ENCODE results near the gene FADS2.

Gene FADS2

GRCh38 chr11:61795459-61795858 lies 32.6 kb upstream of the FADS2 start:
- no peak overlapping the region for H3K4me3 ChIP-seq (ENCODE audit: low read depth in 1 of 5, low read length in 5 of 5)
- H3K9me3 ChIP-seq (ENCODE audit: control insufficient read depth in 5 of 5, low read length in 5 of 5), result no peaks in the 10 kb centered on the region
- H3K4me1 ChIP-seq (ENCODE audit: control insufficient read depth in 5 of 5, insufficient read depth in 5 of 5, low read length in 5 of 5), result peaks cover 0 to 30% (median 19%) of the 10 kb centered on the region in 5 donors
- no peaks in the 10 kb centered on the region for H3K27me3 ChIP-seq (ENCODE audit: control insufficient read depth in 5 of 5, insufficient read depth in 4 of 5, low read length in 5 of 5)
- H3K36me3 ChIP-seq (ENCODE audit: control insufficient read depth in 5 of 5, insufficient read depth in 5 of 5, low read length in 5 of 5), result peaks cover 0 to 13% (median 7%) of the 10 kb centered on the region in 5 donors
- no peak overlapping the region for H3K9ac ChIP-seq (ENCODE audit: low read length in 5 of 5)
- no peak overlapping the region for H3K27ac ChIP-seq (ENCODE audit: low read depth, low read length)

GRCh38 chr11:61795876-61796526 lies 32.1 kb upstream of the FADS2 start:
- H3K4me3 ChIP-seq (ENCODE audit: low read depth in 1 of 5, low read length in 5 of 5), result no peak overlapping the region
- H3K27me3 ChIP-seq (ENCODE audit: control insufficient read depth in 5 of 5, insufficient read depth in 4 of 5, low read length in 5 of 5), result no peaks in the 10 kb centered on the region
- no peak overlapping the region for H3K9ac ChIP-seq (ENCODE audit: low read length in 5 of 5)
- H3K36me3 ChIP-seq (ENCODE audit: control insufficient read depth in 5 of 5, insufficient read depth in 5 of 5, low read length in 5 of 5), result peaks cover 0 to 12% (median 7%) of the 10 kb centered on the region in 5 donors
- peaks cover 0 to 29% (median 19%) of the 10 kb centered on the region in 5 donors for H3K4me1 ChIP-seq (ENCODE audit: control insufficient read depth in 5 of 5, insufficient read depth in 5 of 5, low read length in 5 of 5)
- no peak overlapping the region for H3K27ac ChIP-seq (ENCODE audit: low read depth, low read length)
- H3K9me3 ChIP-seq (ENCODE audit: control insufficient read depth in 5 of 5, low read length in 5 of 5), result no peaks in the 10 kb centered on the region

GRCh38 chr11:61797263-61797944 lies 30.7 kb upstream of the FADS2 start:
- H3K27ac ChIP-seq (ENCODE audit: low read depth, low read length), result peak overlapping the region; percentile 13
- peaks cover 0 to 22% (median 15%) of the 10 kb centered on the region in 5 donors for H3K36me3 ChIP-seq (ENCODE audit: control insufficient read depth in 5 of 5, insufficient read depth in 5 of 5, low read length in 5 of 5)
- H3K9ac ChIP-seq (ENCODE audit: low read length in 5 of 5), result peak overlapping the region in 1 of 5 donors; percentile 22
- no peaks in the 10 kb centered on the region for H3K27me3 ChIP-seq (ENCODE audit: control insufficient read depth in 5 of 5, insufficient read depth in 4 of 5, low read length in 5 of 5)
- no peak overlapping the region for H3K4me3 ChIP-seq (ENCODE audit: low read depth in 1 of 5, low read length in 5 of 5)
- no peaks in the 10 kb centered on the region for H3K9me3 ChIP-seq (ENCODE audit: control insufficient read depth in 5 of 5, low read length in 5 of 5)
- H3K4me1 ChIP-seq (ENCODE audit: control insufficient read depth in 5 of 5, insufficient read depth in 5 of 5, low read length in 5 of 5), result peaks cover 0 to 16% (median 10%) of the 10 kb centered on the region in 5 donors

- Histone ChIP-seq H3K27ac (ENCODE audit: low read depth, low read length) (no peak overlapping the region), H3K9ac (ENCODE audit: low read length in 5 of 5) (no peak overlapping the region), H3K27me3 (ENCODE audit: control insufficient read depth in 5 of 5, insufficient read depth in 4 of 5, low read length in 5 of 5) (no peaks in the 10 kb centered on the region), H3K36me3 (ENCODE audit: control insufficient read depth in 5 of 5, insufficient read depth in 5 of 5, low read length in 5 of 5) (peaks cover 0 to 40% (median 36%) of the 10 kb centered on the region in 5 donors), H3K4me1 (ENCODE audit: control insufficient read depth in 5 of 5, insufficient read depth in 5 of 5, low read length in 5 of 5) (peaks cover 0 to 10% (median 0%) of the 10 kb centered on the region in 5 donors), H3K4me3 (ENCODE audit: low read depth in 1 of 5, low read length in 5 of 5) (no peak overlapping the region), H3K9me3 (ENCODE audit: control insufficient read depth in 5 of 5, low read length in 5 of 5) (no peaks in the 10 kb centered on the region)
Observed at GRCh38 chr11:61799665-61800284, 28.3 kb upstream of the FADS2 start.

GRCh38 chr11:61800331-61801281 lies 27.5 kb upstream of the FADS2 start:
- Histone ChIP-seq H3K36me3 (ENCODE audit: control insufficient read depth in 5 of 5, insufficient read depth in 5 of 5, low read length in 5 of 5) (peaks cover 0 to 47% (median 32%) of the 10 kb centered on the region in 5 donors), H3K9ac (ENCODE audit: low read length in 5 of 5) (no peak overlapping the region), H3K4me3 (ENCODE audit: low read depth in 1 of 5, low read length in 5 of 5) (no peak overlapping the region), H3K9me3 (ENCODE audit: control insufficient read depth in 5 of 5, low read length in 5 of 5) (no peaks in the 10 kb centered on the region), H3K27me3 (ENCODE audit: control insufficient read depth in 5 of 5, insufficient read depth in 4 of 5, low read length in 5 of 5) (no peaks in the 10 kb centered on the region), H3K27ac (ENCODE audit: low read depth, low read length) (no peak overlapping the region), H3K4me1 (ENCODE audit: control insufficient read depth in 5 of 5, insufficient read depth in 5 of 5, low read length in 5 of 5) (peaks cover 0 to 12% (median 0%) of the 10 kb centered on the region in 5 donors)

- Histone ChIP-seq H3K36me3 (ENCODE audit: control insufficient read depth in 5 of 5, insufficient read depth in 5 of 5, low read length in 5 of 5) (peaks cover 0 to 54% (median 33%) of the 10 kb centered on the region in 5 donors), H3K4me1 (ENCODE audit: control insufficient read depth in 5 of 5, insufficient read depth in 5 of 5, low read length in 5 of 5) (peaks cover 0 to 7% (median 0%) of the 10 kb centered on the region in 5 donors), H3K27ac (ENCODE audit: low read depth, low read length) (no peak overlapping the region), H3K9me3 (ENCODE audit: control insufficient read depth in 5 of 5, low read length in 5 of 5) (no peaks in the 10 kb centered on the region), H3K4me3 (ENCODE audit: low read depth in 1 of 5, low read length in 5 of 5) (no peak overlapping the region), H3K9ac (ENCODE audit: low read length in 5 of 5) (no peak overlapping the region), H3K27me3 (ENCODE audit: control insufficient read depth in 5 of 5, insufficient read depth in 4 of 5, low read length in 5 of 5) (no peaks in the 10 kb centered on the region)
Observed at GRCh38 chr11:61802605-61803004, 25.5 kb upstream of the FADS2 start.

- Histone ChIP-seq H3K27ac (ENCODE audit: low read depth, low read length) (no peak overlapping the region), H3K4me1 (ENCODE audit: control insufficient read depth in 5 of 5, insufficient read depth in 5 of 5, low read length in 5 of 5) (peaks cover 0 to 7% (median 0%) of the 10 kb centered on the region in 5 donors), H3K4me3 (ENCODE audit: low read depth in 1 of 5, low read length in 5 of 5) (no peak overlapping the region), H3K36me3 (ENCODE audit: control insufficient read depth in 5 of 5, insufficient read depth in 5 of 5, low read length in 5 of 5) (peaks cover 0 to 66% (median 42%) of the 10 kb centered on the region in 5 donors), H3K27me3 (ENCODE audit: control insufficient read depth in 5 of 5, insufficient read depth in 4 of 5, low read length in 5 of 5) (no peaks in the 10 kb centered on the region), H3K9ac (ENCODE audit: low read length in 5 of 5) (peak overlapping the region in 1 of 5 donors; percentile 30), H3K9me3 (ENCODE audit: control insufficient read depth in 5 of 5, low read length in 5 of 5) (no peaks in the 10 kb centered on the region)
Observed at GRCh38 chr11:61803889-61804647, 24.0 kb upstream of the FADS2 start.

- Histone ChIP-seq H3K27ac (ENCODE audit: low read depth, low read length) (no peak overlapping the region), H3K4me1 (ENCODE audit: control insufficient read depth in 5 of 5, insufficient read depth in 5 of 5, low read length in 5 of 5) (peaks cover 0 to 7% (median 0%) of the 10 kb centered on the region in 5 donors), H3K36me3 (ENCODE audit: control insufficient read depth in 5 of 5, insufficient read depth in 5 of 5, low read length in 5 of 5) (peaks cover 0 to 73% (median 50%) of the 10 kb centered on the region in 5 donors), H3K9ac (ENCODE audit: low read length in 5 of 5) (peak overlapping the region in 1 of 5 donors; percentile 29), H3K9me3 (ENCODE audit: control insufficient read depth in 5 of 5, low read length in 5 of 5) (no peaks in the 10 kb centered on the region), H3K4me3 (ENCODE audit: low read depth in 1 of 5, low read length in 5 of 5) (no peak overlapping the region), H3K27me3 (ENCODE audit: control insufficient read depth in 5 of 5, insufficient read depth in 4 of 5, low read length in 5 of 5) (no peaks in the 10 kb centered on the region)
Observed at GRCh38 chr11:61805146-61805545, 23.0 kb upstream of the FADS2 start.

GRCh38 chr11:61806785-61807184 lies 21.3 kb upstream of the FADS2 start:
- Histone ChIP-seq H3K27ac (ENCODE audit: low read depth, low read length) (no peak overlapping the region), H3K4me3 (ENCODE audit: low read depth in 1 of 5, low read length in 5 of 5) (no peak overlapping the region), H3K36me3 (ENCODE audit: control insufficient read depth in 5 of 5, insufficient read depth in 5 of 5, low read length in 5 of 5) (peaks cover 0 to 78% (median 58%) of the 10 kb centered on the region in 5 donors), H3K27me3 (ENCODE audit: control insufficient read depth in 5 of 5, insufficient read depth in 4 of 5, low read length in 5 of 5) (no peaks in the 10 kb centered on the region), H3K9ac (ENCODE audit: low read length in 5 of 5) (no peak overlapping the region), H3K9me3 (ENCODE audit: control insufficient read depth in 5 of 5, low read length in 5 of 5) (no peaks in the 10 kb centered on the region), H3K4me1 (ENCODE audit: control insufficient read depth in 5 of 5, insufficient read depth in 5 of 5, low read length in 5 of 5) (peaks cover 0 to 7% (median 0%) of the 10 kb centered on the region in 5 donors)
